BLaER1 treated with 17β-estradiol and CSF1 and Interleukin-3, amounts not matched to agents 10 nM and 100 nM (cell line): ENCODE data around the gene PRAMEF4.
"Not testable (repeated sequence)": the region's sequence is repeated elsewhere in the genome, so short reads cannot be mapped to it uniquely, and the experiment has no call there.

Experiments
- H3K27ac ChIP-seq, 11 experiments: shearing (Covaris generic); formaldehyde crosslinking; 2 replicates each; pipeline ENCODE4 v1.8.1; 2022
- H3K27me3 ChIP-seq, 11 experiments: shearing (Covaris generic); formaldehyde crosslinking; 2 replicates each; pipeline ENCODE4 v1.8.1; 2022
- H3K36me3 ChIP-seq, 11 experiments: shearing (Covaris generic); formaldehyde crosslinking; 2 replicates each; pipeline ENCODE4 v1.8.1; 2022
- H3K4me1 ChIP-seq, 10 experiments: shearing (Covaris generic); formaldehyde crosslinking; 2 replicates each; pipeline ENCODE4 v1.8.1; 2022
- H3K4me2 ChIP-seq, 11 experiments: shearing (Covaris generic); formaldehyde crosslinking; 2 replicates each; pipeline ENCODE4 v1.8.1; 2022
- H3K4me3 ChIP-seq, 10 experiments: shearing (Covaris generic); formaldehyde crosslinking; 2 replicates each; pipeline ENCODE4 v1.8.1; 2022
- H3K9ac ChIP-seq, 11 experiments: shearing (Covaris generic); formaldehyde crosslinking; 2 replicates each; pipeline ENCODE4 v1.8.1; 2022
- H3K9me3 ChIP-seq, 11 experiments: shearing (Covaris generic); formaldehyde crosslinking; replicated peaks in 1 of 11; 2 replicates each; pipeline ENCODE4 v1.8.1; 2022
- H4K20me1 ChIP-seq, 11 experiments: shearing (Covaris generic); formaldehyde crosslinking; 2 replicates each; pipeline ENCODE4 v1.8.1; 2022

PRAMEF4 gene

DNA sequence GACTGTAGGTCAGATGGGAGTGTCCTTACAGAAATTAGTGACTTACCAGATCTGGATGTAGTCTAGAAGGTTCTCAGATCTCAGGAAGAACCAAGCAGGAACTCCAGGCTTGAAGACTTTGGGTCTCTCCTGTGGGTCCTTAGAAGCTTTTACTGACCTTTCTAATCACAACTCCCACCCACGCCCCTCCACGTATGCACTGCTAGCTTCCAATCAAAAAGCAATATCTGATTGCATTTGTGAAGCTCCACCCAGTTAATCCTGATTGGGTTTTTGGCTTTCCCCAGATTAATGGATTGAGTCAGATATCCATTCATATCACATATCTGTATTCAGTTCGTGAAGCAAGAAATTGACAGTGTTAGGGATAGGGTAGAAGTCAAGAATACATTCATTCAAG lies at the start of gene PRAMEF4:
Gene PRAMEF4, minus strand, starts transcription at position 101 of the 400 bp plus-strand sequence. CDS start 2,807 bp downstream, outside the sequence.
- H3K4me1 ChIP-seq, H3K4me3 ChIP-seq, H3K9ac ChIP-seq, H3K4me2 ChIP-seq, H4K20me1 ChIP-seq, H3K27me3 ChIP-seq, H3K9me3 ChIP-seq, H3K36me3 ChIP-seq, H3K27ac ChIP-seq: not testable (repeated sequence)

DNA sequence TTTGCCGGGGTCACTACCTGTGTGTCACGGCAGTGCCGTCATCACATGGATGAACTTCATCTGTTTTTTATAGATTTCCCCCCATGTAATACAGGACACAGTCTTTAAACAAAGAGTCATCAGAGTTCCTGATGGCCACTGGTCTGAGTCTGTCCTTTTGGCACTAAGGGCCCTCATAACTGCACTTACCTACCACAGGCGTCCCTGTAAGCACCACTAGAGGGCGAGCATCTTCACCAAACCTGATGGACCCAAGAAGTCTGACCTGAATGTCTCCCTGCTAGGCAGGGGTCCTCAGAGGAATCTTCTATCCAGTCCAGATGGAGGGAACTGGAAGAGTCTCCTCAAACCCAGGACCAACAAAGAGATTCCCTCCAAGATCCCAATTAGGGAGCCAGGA lies 38.4 kb upstream of the PRAMEF4 start:
- H3K4me2 ChIP-seq, H3K27ac ChIP-seq, H4K20me1 ChIP-seq, H3K36me3 ChIP-seq, H3K9me3 ChIP-seq, H3K4me1 ChIP-seq, H3K4me3 ChIP-seq, H3K9ac ChIP-seq, H3K27me3 ChIP-seq: not testable (repeated sequence)

DNA sequence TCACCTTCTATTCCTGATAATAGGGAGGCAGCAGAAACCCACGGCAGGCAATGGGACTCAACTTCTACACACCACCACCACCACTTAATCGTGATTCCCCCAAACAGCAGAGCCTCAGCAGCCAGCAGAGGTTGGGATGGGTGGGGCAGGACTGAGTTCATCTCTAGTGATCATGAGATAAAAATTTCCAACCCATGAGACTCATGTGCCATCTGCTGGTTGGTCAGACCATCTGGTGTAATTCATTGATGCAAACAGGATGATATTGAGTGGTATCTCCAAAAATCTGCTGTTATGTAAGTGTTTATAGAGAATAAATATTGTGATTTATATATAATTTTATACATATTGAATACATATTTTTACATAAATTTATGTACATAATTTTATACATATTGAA lies 35.7 kb upstream of the PRAMEF4 start:
- H3K36me3 ChIP-seq, H3K9ac ChIP-seq, H3K4me2 ChIP-seq, H3K9me3 ChIP-seq, H4K20me1 ChIP-seq, H3K4me1 ChIP-seq, H3K4me3 ChIP-seq, H3K27me3 ChIP-seq, H3K27ac ChIP-seq: not testable (repeated sequence)

DNA sequence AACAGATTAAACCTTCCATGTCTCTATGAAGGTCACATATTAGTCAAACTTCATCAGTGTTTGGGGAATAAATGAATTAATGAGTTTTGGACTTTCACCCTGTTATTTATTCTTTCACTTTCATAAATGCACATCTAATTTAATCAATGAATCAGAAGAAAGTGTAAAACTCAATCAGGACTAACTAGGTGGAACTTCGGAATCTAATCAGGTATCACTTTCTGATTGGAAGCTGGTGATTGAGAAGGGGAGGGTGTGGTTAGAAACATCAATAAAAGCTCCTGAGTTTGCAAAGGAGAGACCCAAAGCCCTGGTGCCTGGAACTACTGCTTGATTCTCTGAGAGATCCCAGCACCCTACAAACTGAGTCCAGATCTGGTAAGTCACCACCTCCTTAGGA lies 30.3 kb upstream of the PRAMEF4 start, which contains the start of gene PRAMEF7:
Gene PRAMEF7, plus strand, starts transcription at position 301 of the 400 bp plus-strand sequence. CDS start 1,083 bp downstream, outside the sequence.
- not testable (repeated sequence) for H3K36me3 ChIP-seq, H3K27ac ChIP-seq, H4K20me1 ChIP-seq, H3K27me3 ChIP-seq, H3K4me2 ChIP-seq, H3K4me1 ChIP-seq, H3K9me3 ChIP-seq, H3K9ac ChIP-seq, H3K4me3 ChIP-seq

DNA sequence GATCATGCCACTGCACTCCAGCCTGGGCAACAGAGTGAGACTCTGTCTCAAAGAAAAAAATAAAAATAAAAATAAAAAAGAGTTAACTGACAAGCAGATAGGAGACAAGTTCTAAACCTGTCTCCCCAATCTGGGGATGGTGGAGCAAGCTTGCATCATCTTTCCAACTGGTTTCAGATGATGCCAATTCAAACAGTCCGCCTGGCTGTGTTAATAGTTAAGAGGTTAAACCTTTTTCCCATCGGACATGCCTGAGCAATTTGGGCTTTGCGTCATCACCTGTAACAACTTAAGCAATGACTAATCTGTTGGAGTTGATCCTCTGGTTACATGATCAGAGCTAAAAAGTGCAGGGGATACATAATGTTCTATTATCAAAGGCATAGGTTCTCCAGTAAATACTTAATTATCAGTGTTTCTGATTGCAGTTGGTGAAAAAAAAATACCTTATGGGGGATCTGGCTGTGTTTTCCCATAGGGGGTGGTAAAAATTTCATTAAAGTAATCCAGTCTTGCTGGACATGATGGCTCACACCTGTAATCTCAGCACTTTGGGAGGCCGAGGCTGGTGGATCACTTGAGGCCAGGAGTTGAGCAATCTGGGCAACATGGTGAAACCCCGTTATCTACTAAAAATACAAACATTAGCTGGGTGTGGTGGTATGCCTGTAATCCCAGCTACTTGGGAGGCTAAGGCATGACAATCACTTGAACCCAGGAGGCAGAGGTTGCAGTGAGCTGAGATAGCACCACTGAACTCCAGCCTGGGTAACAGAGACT lies 18.0 kb upstream of the PRAMEF4 start:
- not testable (repeated sequence) for H3K9ac ChIP-seq, H3K36me3 ChIP-seq, H3K4me3 ChIP-seq, H4K20me1 ChIP-seq, H3K9me3 ChIP-seq, H3K27me3 ChIP-seq, H3K4me1 ChIP-seq, H3K4me2 ChIP-seq, H3K27ac ChIP-seq

DNA sequence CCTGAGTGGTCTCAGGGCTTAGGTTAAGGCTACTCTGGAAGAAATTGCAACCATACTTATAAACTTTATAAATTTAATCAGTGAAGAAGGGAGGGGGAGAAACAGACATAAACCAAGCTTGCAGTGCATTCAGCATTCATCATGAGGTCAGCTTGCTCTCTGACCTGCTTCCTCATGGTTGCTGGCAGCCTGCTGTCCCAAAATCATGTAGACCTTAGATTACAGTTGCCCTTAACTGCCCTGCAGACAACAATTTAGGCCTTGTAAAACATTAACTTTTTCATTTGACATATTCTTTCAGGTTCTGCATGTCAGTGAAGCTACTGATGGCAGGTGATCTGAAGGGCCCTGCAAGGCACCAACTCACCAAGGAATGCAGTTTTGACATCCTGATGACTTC lies 13.2 kb upstream of the PRAMEF4 start:
- H3K27me3 ChIP-seq, H3K4me2 ChIP-seq, H4K20me1 ChIP-seq, H3K4me1 ChIP-seq, H3K9ac ChIP-seq, H3K4me3 ChIP-seq, H3K36me3 ChIP-seq, H3K27ac ChIP-seq, H3K9me3 ChIP-seq: not testable (repeated sequence)

DNA sequence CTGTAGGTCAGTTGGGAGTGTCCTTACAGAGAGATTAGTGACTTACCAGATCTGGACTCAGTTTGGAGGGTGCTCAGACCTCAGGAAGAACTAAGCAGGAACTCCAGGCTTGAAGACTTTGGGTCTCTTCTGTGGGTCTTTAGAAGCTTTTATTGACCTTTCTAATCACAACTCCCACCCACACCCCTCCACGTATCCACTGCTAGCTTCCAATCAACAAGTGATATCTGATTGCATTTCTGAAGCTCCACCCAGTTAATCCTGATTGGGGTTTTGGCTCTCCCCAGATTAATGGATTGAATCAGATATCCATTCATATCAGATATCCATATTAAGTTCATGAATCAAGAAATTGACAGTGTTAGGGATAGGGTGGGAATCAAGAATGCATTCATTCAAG lies 12.2 kb upstream of the PRAMEF4 start, which contains the start of gene PRAMEF10:
Gene PRAMEF10, minus strand, starts transcription at position 101 of the 400 bp plus-strand sequence. CDS start 2,423 bp downstream, outside the sequence.
- H3K36me3 ChIP-seq, H3K9me3 ChIP-seq, H3K4me3 ChIP-seq, H3K27ac ChIP-seq, H4K20me1 ChIP-seq, H3K4me1 ChIP-seq, H3K4me2 ChIP-seq, H3K9ac ChIP-seq, H3K27me3 ChIP-seq: not testable (repeated sequence)

DNA sequence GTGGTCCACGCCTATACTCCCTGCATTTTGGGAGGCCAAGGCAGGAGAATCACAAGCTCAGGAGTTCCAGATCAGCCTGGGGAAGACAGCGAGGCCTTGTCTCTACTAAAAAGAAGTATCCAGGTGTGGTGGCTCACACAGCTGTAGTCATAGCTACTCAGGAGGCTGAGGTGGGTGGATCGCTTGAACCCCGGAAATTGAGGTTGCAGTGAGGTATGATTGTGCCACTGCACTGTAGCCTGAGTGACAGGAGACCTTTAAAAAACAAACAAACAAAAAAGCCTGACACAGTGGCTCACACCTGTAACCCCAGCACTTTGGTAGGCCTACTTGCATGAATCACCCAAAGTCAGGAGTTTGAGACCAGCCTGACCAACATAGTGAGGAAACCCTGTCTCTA lies 7.5 kb downstream of the PRAMEF4 start:
- H4K20me1 ChIP-seq, H3K9ac ChIP-seq, H3K27me3 ChIP-seq, H3K9me3 ChIP-seq, H3K27ac ChIP-seq, H3K36me3 ChIP-seq, H3K4me1 ChIP-seq, H3K4me3 ChIP-seq, H3K4me2 ChIP-seq: not testable (repeated sequence)

DNA sequence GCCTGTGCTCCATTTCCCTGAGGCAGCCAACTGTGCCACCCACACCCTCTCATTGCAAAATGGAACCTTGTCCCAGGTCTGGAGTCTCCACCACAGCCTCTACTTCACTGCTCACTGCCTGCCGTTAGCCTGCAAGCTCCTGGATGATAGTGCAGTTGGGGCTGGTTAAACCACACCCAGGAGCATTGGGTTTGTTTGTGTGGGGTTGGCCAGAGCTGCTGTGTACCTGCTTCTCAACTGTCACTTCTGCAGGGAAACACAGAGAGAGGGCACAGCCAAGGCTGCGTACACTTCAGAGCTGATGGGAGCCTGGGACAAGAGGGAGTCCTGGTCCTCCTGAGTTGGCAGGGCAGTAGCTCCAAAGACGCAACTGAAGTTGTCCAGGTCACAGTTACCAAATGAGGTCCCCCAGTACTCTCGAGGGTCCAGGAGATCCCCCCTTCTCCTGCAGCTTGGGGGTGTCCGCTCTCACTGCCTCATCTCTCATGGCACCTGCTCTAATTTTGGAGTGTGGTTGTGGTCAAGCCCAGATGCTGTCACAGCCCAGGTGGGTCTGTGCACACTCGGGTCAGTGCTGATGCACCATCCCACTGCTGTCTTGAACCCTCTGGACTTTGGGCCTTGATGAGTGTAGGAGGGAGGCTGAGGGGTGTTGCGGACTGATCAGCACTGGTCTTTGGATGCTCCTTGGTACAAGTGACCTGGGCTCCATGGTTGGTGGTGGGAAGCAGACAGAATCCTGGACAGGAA lies 22.7 kb downstream of the PRAMEF4 start:
- not testable (repeated sequence) for H3K4me1 ChIP-seq, H3K4me2 ChIP-seq, H3K27ac ChIP-seq, H3K9me3 ChIP-seq, H3K4me3 ChIP-seq, H3K27me3 ChIP-seq, H3K9ac ChIP-seq, H3K36me3 ChIP-seq, H4K20me1 ChIP-seq

DNA sequence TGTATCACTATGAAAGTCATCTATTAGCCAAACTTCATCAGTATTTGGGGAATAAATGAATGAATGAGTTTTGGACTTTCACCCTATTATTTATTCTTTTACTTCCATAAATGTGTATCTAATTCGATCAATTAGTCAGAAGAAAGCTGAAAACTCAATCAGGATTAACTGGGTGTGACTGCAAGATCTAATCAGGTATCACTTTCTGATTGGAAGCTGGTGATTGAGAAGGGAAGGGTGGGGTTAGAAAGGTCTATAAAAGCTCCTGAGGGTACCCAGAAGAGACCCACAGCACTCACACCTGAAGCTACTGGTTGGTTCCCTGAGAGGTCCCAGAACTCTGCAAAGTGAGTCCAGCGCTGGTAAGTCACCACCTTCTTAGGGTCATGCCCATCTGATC lies 29.2 kb downstream of the PRAMEF4 start, which contains the start of gene PRAMEF2:
Gene PRAMEF2, plus strand, starts transcription at position 301 of the 400 bp plus-strand sequence. CDS start 1,924 bp downstream, outside the sequence.
- H3K4me2 ChIP-seq, H3K4me1 ChIP-seq, H3K27me3 ChIP-seq, H3K36me3 ChIP-seq, H3K9ac ChIP-seq, H3K27ac ChIP-seq, H3K4me3 ChIP-seq, H4K20me1 ChIP-seq, H3K9me3 ChIP-seq: not testable (repeated sequence)
